Measurements from ENCODE around the gene KPNB1. TPM values are rescaled to one million over a fixed set of nuclear protein-coding genes. Genes with fewer than 3 reads are reported as not detected.

Gene KPNB1
- total and polyA plus RNA-seq, 2 of the 8 experiments (the other 6 are each of a cell fraction or from before 2014, with no cell fraction given), result 171 to 625 TPM

DNA sequence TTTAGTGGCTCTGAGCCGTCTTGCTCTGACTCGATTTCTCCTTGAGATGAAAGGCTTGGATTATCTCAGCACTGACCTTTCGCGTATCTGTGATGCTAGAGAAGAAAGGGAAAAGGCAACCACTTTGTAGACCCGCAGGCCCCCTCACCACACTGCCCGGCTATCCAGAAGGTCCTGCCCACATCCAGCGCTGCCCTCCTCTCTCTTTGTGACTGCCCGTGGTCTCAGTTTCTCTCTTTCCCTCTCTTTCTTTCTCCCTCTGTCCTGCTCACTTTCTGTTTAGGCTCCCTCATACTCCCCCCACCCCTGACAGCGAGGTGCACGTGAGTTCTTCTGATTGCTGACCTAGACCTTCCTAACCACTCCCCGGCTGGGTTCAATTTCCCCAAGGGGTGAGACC lies 70.5 kb downstream of the KPNB1 start (continued):
- TF ChIP-seq, protein P1, sequence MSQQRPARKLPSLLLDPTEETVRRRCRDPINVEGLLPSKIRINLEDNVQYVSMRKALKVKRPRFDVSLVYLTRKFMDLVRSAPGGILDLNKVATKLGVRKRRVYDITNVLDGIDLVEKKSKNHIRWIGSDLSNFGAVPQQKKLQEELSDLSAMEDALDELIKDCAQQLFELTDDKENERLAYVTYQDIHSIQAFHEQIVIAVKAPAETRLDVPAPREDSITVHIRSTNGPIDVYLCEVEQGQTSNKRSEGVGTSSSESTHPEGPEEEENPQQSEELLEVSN (IDR thresholded peaks at IDR 0.05), result no peak
- TF ChIP-seq HDAC6 (IDR thresholded peaks at IDR 0.05; ENCODE audit: low read depth, low read length), result no peak
